Measurements from ENCODE around the gene PRRG4.
A peak's percentile ranks its signal among the peaks of the same experiment; 100 is the strongest.

Gene PRRG4

GRCh38 chr11:32792948-32793475, 36.7 kb upstream of the PRRG4 start:
- TF ChIP-seq CTCF (IDR thresholded peaks at IDR 0.05; ENCODE audit: low read depth, low read length, missing control alignments) = peak; percentile 71

DNA sequence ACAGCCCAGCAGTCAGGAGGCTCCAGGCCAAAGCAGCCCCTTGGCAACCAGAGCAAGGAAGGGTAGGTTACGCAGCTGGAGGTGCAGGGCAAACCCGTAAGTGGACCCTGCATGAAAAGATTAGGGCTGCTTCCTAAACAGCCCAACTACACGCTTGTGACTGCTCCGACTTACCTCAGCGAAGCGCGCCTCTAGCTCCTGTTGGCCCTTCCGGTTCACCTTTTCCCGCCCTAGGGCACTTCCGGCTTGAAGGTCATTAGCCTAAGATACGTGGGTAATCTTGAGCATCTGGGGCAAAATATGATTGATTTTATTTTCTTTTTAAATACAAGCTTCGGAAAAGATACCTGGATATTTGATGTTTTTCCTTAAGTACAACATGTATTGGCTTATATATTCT, 35.3 kb upstream of the PRRG4 start, which contains the start of gene CCDC73:
TSS of gene CCDC73 (minus strand) at position 224 of the 400 bp plus-strand sequence. CDS start 34,419 bp downstream, outside the sequence.
- H3K4me3 ChIP-seq (replicated peaks; ENCODE audit: low read depth, low read length) = no peak within 1 kb of the TSS
- no peak for DNase-seq (ENCODE audit: extremely low read depth, low read depth)
- no peak for TF ChIP-seq CTCF (IDR thresholded peaks at IDR 0.05; ENCODE audit: low read depth, low read length, missing control alignments)

More at GRCh38 chr11:32792948-32793475, 36.7 kb upstream of the PRRG4 start:
- peak; percentile 16 for DNase-seq (ENCODE audit: extremely low read depth, low read depth)
- H3K4me3 ChIP-seq (replicated peaks; ENCODE audit: low read depth, low read length) = no peak overlapping the region

DNA sequence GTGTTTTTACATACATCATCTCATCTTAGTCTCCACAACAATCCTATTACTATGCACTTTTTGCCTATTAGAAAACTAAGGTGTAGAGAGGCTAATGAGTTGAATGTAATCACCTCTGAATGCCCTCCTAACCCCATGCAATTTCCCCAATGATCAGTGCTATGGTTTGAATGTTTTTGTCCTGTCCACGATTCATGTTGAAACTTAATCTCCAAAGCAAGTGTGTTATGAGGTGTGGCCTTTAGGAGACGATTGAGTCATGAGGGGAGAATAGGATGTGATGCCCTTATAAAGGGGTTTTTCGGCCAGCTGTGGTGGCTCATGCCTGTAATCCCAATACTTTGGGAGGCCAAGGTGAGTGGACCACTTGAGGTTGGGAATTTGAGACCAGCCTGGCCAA, 33.3 kb upstream of the PRRG4 start:
- TF ChIP-seq CTCF (IDR thresholded peaks at IDR 0.05; ENCODE audit: low read depth, low read length, missing control alignments) = no peak
- no peak for DNase-seq (ENCODE audit: extremely low read depth, low read depth)
- no peak overlapping the region for H3K4me3 ChIP-seq (replicated peaks; ENCODE audit: low read depth, low read length)

DNA sequence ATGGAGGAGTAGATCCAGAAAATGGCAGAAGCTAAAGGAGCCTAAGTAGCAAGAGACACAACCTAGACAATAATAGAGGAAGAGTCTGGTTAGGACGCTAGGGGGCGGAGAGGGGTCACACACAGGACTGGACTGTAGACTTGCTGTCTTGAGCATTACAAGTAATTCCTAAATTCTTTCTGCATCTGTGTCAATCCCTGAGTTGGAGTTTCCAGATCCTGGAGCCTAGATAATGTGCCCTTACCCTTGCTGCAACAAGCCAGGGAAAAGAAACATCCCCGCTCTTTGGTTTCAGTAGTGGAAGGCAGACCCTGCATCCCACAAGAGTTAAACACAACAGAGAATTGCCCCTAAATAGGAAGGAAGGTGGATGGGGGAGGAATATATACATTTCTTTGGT, 20.4 kb upstream of the PRRG4 start:
- DNase-seq (ENCODE audit: extremely low read depth, low read depth) = peak; percentile 49
- H3K4me3 ChIP-seq (replicated peaks; ENCODE audit: low read depth, low read length) = no peak overlapping the region
- TF ChIP-seq CTCF (IDR thresholded peaks at IDR 0.05; ENCODE audit: low read depth, low read length, missing control alignments) = peak; percentile 89

DNA sequence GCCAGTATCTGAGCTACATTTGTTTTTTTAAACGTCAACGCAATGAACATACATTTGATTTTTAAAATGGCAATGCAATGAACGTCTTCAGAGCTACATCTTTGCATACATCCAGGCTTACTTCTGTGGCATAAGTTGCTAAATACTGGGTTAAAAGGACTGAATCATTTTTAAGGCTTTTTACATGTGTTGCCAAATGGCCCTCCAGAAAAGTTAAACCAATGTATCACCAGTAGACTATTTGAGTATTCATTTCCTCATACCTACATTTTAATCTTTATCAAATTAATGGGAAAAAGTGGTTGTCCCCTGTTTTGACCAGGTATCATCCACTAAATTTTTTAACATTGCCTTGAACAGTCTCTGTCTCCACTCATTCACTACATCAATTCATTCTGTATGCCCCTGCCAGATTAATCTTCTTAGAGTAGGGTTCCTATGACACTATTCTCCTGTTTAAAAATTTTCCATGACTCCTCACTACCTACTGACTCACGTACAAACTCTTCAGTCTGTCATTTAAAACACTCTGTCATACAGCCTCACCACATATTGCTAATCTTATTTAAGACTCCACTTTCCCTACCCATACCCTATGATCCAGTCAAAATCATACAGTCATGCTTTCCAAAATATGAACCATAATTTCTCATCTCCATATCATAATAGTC, 12.4 kb upstream of the PRRG4 start:
- no peak for DNase-seq (ENCODE audit: extremely low read depth, low read depth)
- H3K4me3 ChIP-seq (replicated peaks; ENCODE audit: low read depth, low read length) = no peak overlapping the region

DNA sequence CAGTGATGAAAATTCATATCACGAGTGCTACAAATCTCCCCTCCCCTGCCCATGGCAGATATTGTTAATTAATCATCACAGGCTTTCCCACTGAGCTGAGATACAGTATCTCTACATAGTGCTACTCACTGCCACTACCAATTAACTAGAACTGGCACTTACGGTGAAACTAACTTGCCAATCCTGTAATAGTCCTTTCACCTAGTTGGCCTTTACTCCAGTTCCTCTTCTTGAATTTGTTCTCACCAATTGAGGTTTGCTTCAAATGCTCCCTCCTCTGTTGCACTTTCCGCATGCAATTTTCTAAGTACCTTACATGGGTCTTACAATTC, 11.9 kb upstream of the PRRG4 start:
- TF ChIP-seq CTCF (IDR thresholded peaks at IDR 0.05; ENCODE audit: low read depth, low read length, missing control alignments) = no peak
- no peak overlapping the region for H3K4me3 ChIP-seq (replicated peaks; ENCODE audit: low read depth, low read length)
- DNase-seq (ENCODE audit: extremely low read depth, low read depth) = no peak

More for the DNA sequence above, 12.4 kb upstream of the PRRG4 start:
- no peak for TF ChIP-seq CTCF (IDR thresholded peaks at IDR 0.05; ENCODE audit: low read depth, low read length, missing control alignments)
